ENCODE data around the gene ABCB6.
"Not testable (repeated sequence)": the region's sequence is repeated elsewhere in the genome, so short reads cannot be mapped to it uniquely, and the experiment has no call there.

ABCB6 gene

GRCh38 chr2:219214786-219215185 is 4.0 kb downstream of the ABCB6 start:
- in situ Hi-C loops (cut with HindIII; ENCODE audit: low sequenced_read_pairs): no loop called here

- in situ Hi-C loops (cut with HindIII; ENCODE audit: low sequenced_read_pairs): no loop called here
Observed at GRCh38 chr2:219214141-219214540, 4.6 kb downstream of the ABCB6 start.

GRCh38 chr2:219213486-219214071 is 5.2 kb downstream of the ABCB6 start:
- in situ Hi-C loops (cut with HindIII; ENCODE audit: low sequenced_read_pairs): no loop called here

GRCh38 chr2:219213026-219213415 is 5.7 kb downstream of the ABCB6 start:
- in situ Hi-C loops (cut with HindIII; ENCODE audit: low sequenced_read_pairs): no loop called here

- in situ Hi-C loops (cut with HindIII; ENCODE audit: low sequenced_read_pairs): no loop called here
Observed at GRCh38 chr2:219210886-219211362, 7.8 kb downstream of the ABCB6 start.

GRCh38 chr2:219210196-219210885 is 8.4 kb downstream of the ABCB6 start:
- in situ Hi-C loops (cut with HindIII; ENCODE audit: low sequenced_read_pairs): no loop called here

- in situ Hi-C loops (cut with HindIII; ENCODE audit: low sequenced_read_pairs): no loop called here
Observed at GRCh38 chr2:219209236-219210195, 9.2 kb downstream of the ABCB6 start.

- in situ Hi-C loops (cut with HindIII; ENCODE audit: low sequenced_read_pairs): no loop called here
Observed at GRCh38 chr2:219207884-219208740, 10.6 kb downstream of the ABCB6 start.

GRCh38 chr2:219207134-219207883 is 11.4 kb downstream of the ABCB6 start:
- in situ Hi-C loops (cut with HindIII; ENCODE audit: low sequenced_read_pairs): no loop called here

- in situ Hi-C loops (cut with HindIII; ENCODE audit: low sequenced_read_pairs): no loop called here
Observed at GRCh38 chr2:219206328-219207133, 12.2 kb downstream of the ABCB6 start, which contains the start of gene ZFAND2B. ZFAND2B (plus strand) TSS chr2:219206782; CDS start chr2:219206988, 206 bp downstream.

- in situ Hi-C loops (cut with HindIII; ENCODE audit: low sequenced_read_pairs): no loop called here
Observed at GRCh38 chr2:219205981-219206327, 12.8 kb downstream of the ABCB6 start.

GRCh38 chr2:219205165-219205538 is 13.6 kb downstream of the ABCB6 start:
- in situ Hi-C loops (cut with HindIII; ENCODE audit: low sequenced_read_pairs): no loop called here

- in situ Hi-C loops (cut with HindIII; ENCODE audit: low sequenced_read_pairs): no loop called here
Observed at GRCh38 chr2:219204425-219205164, 14.2 kb downstream of the ABCB6 start.

GRCh38 chr2:219201331-219201730 is 17.4 kb downstream of the ABCB6 start:
- in situ Hi-C loops (cut with HindIII; ENCODE audit: low sequenced_read_pairs): not testable (repeated sequence)

- in situ Hi-C loops (cut with HindIII; ENCODE audit: low sequenced_read_pairs): not testable (repeated sequence)
Observed at GRCh38 chr2:219200502-219201326, 18.0 kb downstream of the ABCB6 start.

GRCh38 chr2:219199470-219200211 is 19.1 kb downstream of the ABCB6 start:
- in situ Hi-C loops (cut with HindIII; ENCODE audit: low sequenced_read_pairs): no loop called here

GRCh38 chr2:219198974-219199373 is 19.8 kb downstream of the ABCB6 start:
- in situ Hi-C loops (cut with HindIII; ENCODE audit: low sequenced_read_pairs): no loop called here
